ENCODE results near the gene SYNE1.
"Not testable (repeated sequence)": the region's sequence is repeated elsewhere in the genome, so short reads cannot be mapped to it uniquely, and the experiment has no call there.

The SYNE1 gene

GRCh38 chr6:152614776-152615175, 22.4 kb downstream of the SYNE1 start:
- not testable (repeated sequence) for DNase-seq (ENCODE audit: low spot score)

DNA sequence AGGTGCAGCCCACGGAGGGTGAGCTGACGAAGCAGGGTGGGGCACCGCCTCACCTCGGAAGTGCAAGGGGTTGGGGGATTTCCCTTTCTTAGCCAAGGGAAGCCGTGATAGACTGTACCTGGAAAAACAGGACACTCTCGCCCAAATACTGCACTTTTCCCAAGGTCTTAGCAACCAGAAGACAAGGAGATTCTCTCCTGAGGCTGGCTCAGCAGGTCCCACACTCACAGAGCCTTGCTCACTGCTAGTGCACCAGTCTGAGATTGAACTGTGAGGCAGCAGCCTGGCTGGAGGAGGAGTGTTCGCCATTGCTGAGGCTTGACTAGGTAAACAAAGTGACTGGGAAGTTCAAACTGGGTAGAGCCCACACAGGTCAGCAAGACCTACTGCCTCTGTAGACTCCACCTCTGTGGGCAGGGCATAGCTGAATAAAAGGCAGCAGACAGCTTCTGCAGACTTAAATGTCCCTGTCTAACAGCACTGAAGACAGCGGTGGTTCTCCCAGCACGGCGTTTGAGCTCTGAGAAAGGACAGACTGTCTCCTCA, 28.0 kb downstream of the SYNE1 start:
- DNase-seq (ENCODE audit: low spot score) = no peak

DNA sequence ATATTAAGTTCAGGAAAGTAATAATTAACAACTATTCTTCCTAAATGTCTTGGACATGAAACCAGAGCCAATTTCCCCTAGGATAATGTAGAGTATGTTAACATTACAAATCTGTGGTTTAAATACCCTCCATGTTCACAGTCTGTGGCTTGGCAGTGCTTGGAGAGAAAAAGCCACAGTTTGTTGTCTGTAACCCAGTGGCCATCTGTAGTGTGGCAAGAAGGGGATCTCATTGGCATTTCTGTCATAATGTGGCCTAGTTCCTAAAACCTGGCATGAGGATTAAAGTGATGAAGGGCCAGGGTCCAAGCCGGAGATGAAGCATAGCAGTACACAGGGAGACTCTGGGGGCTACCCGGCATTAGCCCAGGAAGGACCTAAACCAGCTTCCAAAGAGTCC, 31.2 kb downstream of the SYNE1 start:
- no peak for DNase-seq (ENCODE audit: low spot score)

DNA sequence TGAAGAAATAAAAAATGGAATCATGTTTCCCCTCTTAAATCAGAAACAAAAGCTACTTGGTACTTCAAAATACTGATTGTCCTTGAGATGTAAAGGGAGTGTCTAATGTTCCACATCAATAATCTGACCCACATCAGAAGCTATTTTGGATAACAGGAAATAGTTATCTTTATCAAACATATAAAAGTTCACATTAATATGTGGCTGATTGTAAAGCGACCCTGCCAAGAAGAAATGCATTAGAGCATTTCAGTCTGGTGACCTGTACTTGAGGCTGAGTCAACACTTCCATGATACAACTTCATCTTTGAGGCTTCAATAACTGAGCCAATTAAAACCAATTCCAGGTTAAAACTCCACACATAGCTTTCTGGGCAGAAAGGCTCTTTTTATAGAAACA, 31.8 kb downstream of the SYNE1 start:
- DNase-seq (ENCODE audit: low spot score) = peak; percentile 10

DNA sequence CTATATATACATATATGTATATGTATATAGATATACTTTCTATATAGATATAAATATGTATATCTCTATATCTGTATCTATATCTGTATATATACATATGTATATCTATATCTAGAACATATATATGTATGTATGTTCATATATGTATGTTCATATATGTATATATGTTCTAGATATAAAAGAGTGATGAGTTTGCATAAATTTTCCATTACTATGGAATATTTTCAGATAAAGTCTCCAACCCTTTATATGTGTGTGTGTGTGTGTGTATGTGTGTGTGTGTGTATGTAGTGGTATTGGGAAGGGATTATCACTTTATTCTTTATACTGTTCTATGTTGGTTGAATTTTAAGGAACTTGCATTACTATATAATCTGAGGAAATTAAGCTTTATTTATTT, 33.3 kb downstream of the SYNE1 start:
- no peak for DNase-seq (ENCODE audit: low spot score)

GRCh38 chr6:152600022-152600421, 37.1 kb downstream of the SYNE1 start:
- DNase-seq (ENCODE audit: low spot score) = no peak

GRCh38 chr6:152598901-152599537, 38.1 kb downstream of the SYNE1 start:
- no peak for DNase-seq (ENCODE audit: low spot score)

- no peak for DNase-seq (ENCODE audit: low spot score)
These were observed 38.7 kb downstream of the SYNE1 start for GRCh38 chr6:152598421-152598820.

DNA sequence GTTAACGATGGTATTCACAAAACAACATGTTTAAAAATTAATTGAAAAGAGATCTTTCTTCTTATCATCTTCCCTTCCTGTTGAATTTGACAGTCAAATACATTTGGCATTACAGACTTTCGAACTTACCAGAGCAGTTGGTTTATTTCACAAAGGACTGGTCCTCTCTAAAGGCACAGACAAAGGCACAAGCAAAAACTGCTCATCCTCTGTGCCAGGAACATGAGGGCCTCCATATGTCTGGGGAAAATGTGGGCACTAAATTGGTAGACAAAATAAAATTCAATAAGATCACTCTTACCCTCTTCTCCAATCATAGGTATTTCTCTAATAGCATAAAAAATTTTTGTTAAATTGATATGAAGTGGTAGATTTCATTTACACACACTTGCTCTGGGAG, 40.4 kb downstream of the SYNE1 start:
- no peak for DNase-seq (ENCODE audit: low spot score)

DNA sequence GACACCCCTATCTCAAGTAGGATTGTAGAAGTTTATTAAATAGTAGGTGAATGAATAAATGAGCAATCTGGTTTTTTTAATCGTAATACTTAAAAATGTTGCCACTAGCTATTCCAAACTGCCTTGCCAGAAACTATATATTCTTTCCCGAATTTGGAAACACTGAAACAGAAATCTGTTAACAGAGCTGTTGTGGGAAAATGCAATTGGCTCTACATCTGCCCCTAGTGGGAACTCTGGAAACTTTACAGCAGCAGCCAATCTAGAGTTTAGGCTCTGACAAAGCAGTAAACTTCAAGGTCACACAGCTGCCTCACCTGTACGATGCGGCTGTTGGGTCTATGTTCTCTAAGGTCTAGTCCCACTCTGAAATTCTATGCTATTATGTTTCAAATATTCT, 41.7 kb downstream of the SYNE1 start:
- DNase-seq (ENCODE audit: low spot score) = no peak

GRCh38 chr6:152594701-152595100, 42.5 kb downstream of the SYNE1 start:
- DNase-seq (ENCODE audit: low spot score) = no peak

DNA sequence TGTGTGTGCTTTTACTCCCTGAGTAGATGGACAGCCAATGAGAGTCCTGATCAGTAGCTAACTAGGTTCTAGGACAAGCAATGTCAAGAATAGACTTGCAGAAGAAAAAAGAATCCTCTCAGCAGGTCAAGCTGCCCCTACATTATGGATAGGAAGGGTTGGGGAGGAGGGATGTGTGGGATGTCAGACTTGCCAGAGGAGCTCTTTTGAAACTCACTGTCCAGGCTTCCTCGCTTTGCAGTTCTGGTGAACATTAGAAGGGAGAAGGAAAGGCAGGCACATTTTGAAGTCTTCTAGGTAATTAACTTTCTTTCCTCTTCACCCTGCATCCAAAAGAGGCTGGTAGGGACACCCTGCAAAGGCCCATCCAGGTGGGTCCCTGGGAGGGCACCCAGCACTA, 48.7 kb downstream of the SYNE1 start:
- no peak for DNase-seq (ENCODE audit: low spot score)

GRCh38 chr6:152587473-152587872, 49.7 kb downstream of the SYNE1 start:
- no peak for DNase-seq (ENCODE audit: low spot score)

GRCh38 chr6:152585236-152585635, 51.9 kb downstream of the SYNE1 start:
- DNase-seq (ENCODE audit: low spot score) = no peak

DNA sequence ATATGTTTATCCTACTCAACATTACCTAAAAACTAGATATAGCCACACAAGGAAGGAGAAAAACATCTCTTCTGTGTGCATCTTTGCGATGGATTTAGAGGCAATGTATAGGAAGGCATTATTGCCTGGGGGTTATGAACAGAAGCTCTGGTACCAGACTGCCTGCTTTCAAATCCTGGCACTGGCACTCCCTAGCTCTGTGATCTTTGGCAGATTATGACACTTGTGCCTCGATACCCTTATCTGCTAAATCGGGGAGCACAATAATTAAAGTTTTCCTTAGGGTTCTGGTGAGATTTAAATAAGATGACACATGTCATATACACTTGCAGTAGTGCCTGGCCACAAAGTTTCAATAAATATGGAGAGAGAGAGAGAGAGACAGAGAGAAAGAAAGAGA, 53.3 kb downstream of the SYNE1 start:
- no peak for DNase-seq (ENCODE audit: low spot score)

DNA sequence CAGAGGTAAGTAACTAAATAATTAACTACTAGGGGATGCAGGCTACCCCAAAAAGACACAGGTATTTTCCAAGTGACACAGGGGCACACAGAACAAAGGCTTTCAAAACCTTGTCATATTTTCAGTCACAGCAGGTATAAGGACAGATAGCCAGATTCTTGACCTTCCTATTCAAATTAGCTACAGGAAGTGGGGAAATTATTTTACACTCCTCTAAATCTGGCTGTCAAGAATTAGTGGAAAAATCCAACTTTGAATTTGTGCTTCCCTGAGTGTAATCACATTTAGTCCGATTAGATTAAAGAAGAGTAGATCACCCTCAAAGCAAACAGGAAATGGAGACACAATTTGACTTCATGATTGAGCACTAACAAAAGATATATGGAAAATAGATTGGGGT, 60.6 kb downstream of the SYNE1 start:
- no peak for DNase-seq (ENCODE audit: low spot score)

DNA sequence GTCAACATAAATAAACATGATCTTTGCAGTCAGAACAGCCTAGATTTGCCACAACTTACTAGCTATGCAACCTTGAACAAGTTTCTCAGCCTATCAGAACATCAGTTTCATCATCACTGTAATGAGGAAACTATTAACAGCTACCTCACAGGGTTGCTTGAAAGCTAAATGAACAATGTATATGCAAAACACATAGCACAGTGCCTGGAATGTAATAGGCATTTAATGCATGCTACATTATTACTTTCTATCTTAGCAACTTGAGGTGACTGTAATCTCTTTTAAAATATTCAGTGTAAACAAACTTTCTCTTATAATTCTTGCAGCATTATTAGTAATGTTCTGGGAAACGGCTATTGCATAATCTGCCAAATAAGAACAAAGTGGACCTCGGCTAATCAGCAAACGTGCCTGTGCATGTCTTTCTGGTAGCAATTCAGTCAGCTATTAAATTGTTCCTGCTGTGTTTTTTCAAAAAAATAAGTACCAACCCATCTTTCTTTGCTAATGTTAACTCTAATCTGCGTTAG, 61.5 kb downstream of the SYNE1 start:
- peak; percentile 21 for DNase-seq (ENCODE audit: low spot score)

DNA sequence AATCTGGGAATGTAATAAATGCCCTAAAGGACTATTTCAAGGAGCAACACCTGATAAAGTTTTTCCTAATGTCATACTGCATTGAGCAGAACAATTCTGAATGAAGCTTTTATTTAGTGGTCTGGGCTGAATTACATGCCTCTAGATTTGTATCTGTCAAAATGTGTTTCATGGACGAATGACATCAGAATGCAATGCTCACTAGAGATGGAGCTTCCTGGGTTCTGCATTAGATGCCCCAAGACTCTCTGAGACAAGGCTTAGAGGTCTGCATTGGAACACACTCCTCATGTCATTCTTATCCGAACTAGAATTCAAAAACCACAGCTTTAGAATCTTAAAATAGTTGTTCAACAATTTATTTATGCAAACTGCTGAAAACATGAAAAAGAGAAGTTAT, 62.0 kb downstream of the SYNE1 start:
- DNase-seq (ENCODE audit: low spot score) = no peak

- DNase-seq (ENCODE audit: low spot score) = no peak
These were observed 63.4 kb downstream of the SYNE1 start for GRCh38 chr6:152573762-152574161.

DNA sequence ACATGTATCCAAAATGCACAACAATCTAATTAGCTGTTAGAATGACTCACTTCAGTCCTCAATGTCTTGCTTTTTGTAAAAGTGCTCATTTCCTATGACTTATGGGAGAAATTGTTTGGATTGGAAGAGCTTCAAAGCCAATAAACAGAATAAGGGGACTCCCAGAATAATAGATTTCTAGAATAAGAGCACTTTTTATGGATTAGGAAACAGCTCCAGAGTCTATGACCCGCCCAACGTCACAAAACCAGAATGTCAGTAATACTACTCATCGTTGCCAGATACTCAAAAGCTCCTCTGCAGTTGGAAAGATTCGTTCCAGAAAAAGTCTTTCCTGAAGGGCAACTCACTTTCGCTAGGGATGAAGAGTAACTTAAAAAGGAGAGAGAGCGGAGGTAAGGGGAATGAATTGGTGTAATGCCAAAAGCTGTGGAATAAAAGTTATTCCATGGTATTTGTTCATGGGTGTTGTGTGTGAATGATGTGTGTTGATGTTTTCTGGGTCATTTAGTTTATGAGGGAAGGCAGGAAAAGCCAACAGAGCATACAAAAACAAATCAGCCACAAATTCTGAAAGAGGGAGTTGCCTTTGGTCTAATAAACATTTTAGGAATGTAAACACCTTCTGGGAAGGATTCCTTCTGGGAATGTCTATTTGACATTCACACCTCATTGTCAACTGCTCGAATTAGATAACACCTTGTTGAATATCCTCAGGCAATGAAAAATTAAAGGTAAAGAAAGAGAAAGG, 64.6 kb downstream of the SYNE1 start:
- DNase-seq (ENCODE audit: low spot score) = no peak

GRCh38 chr6:152571943-152572337, 65.2 kb downstream of the SYNE1 start:
- no peak for DNase-seq (ENCODE audit: low spot score)

GRCh38 chr6:152571089-152571488, 66.1 kb downstream of the SYNE1 start:
- no peak for DNase-seq (ENCODE audit: low spot score)

DNA sequence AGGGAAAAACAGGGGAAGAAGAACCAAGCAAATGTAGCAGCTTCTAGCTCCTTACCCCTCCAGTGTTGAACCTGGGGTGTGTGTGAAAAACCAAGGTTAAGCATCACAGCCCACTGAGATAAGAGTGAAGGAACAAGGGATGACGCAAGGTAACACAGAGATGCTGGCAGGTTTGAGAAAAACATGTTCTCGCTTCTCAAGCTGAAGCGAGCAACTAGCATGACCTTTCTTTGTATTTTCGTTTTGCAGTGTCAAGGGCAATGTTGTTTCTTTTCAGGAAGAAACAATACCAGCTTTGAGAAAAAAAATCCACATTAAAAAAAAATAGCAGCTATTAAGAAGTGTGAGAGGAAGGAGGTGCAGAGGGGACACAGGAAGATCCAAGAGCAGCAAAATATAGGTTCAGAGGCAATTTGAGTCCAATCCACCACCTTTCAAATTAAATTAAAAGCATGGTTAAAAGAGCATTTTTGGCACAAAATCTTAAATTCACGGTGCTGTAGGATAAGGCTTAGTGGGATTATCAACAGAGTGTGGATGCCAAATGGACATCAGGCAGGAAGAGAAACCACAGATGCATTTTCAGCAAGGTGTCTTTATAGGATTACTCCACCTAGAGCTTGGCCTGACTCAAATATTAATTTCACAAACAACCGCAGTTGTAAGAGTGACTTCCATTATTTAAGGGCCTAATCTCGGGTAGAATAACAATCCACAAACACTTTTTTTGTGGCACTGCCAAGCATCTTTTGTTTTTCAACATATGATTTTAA, 70.9 kb downstream of the SYNE1 start:
- no peak for DNase-seq (ENCODE audit: low spot score)
